Right lobe of liver (tissue), 6 donors: ENCODE data around the gene SCYL2. TPM values are rescaled to one million over a fixed set of nuclear protein-coding genes. Genes with fewer than 3 reads are reported as not detected.

ENCODE experiments used
- ATAC-seq, 4 donors: fragments of 200-7000 bp; cut with Tn5 transposase; one replicate each; pipeline ENCODE4 v1.9.1; 2020; ENCODE audit warnings: mild to moderate bottlenecking in 4 of 4, moderate library complexity in 4 of 4
- DNase-seq, 3 donors: peaks; one replicate each; pipeline ENCODE4 v3.0.0-alpha.2; 2020
- H3K27ac ChIP-seq, 3 donors: fragments of 200-600 bp; one replicate each; pipeline ENCODE4 v1.8.0; 2022
- H3K27me3 ChIP-seq, 2 donors: fragments of 200-600 bp; one replicate each; pipeline ENCODE4 v1.8.0; 2022
- H3K36me3 ChIP-seq, 4 donors: fragments of 200-600 bp; sonication (generic) in 1 of 4; one replicate each; pipeline versions ENCODE4 v1.5.1 to v1.8.0; 2017 to 2022; ENCODE audit warnings: control low read depth in 1 of 4
- H3K4me1 ChIP-seq, 4 donors: fragments of 200-600 bp; sonication (generic) in 1 of 4; one replicate each; pipeline versions ENCODE4 v1.5.1 to v1.8.0; 2017 to 2022; ENCODE audit warnings: control low read depth in 1 of 4
- H3K4me3 ChIP-seq, 3 donors: fragments of 200-600 bp; one replicate each; pipeline ENCODE4 v1.8.0; 2022
- H3K9me3 ChIP-seq, 4 donors: fragments of 200-600 bp; sonication (generic) in 1 of 4; one replicate each; pipeline versions ENCODE4 v1.5.1 to v1.8.0; 2017 to 2022; ENCODE audit warnings: control low read depth in 1 of 4
- POLR2A ChIP-seq: fragments of 450-650 bp; IDR thresholded peaks from one replicate; pipeline ENCODE4 v1.6.1; 2017; ENCODE audit warnings: antibody characterized with exemption, mild to moderate bottlenecking
- WGBS: methylation state at CpG from one replicate; pipeline ENCODE4 v1.1.6; 2018; ENCODE audit warnings: low coverage, low lambda C conversion rate; ENCODE audit not compliant: insufficient coverage; ENCODE audit errors: missing lambda C conversion rate; 5-methylcytosine and 5-hydroxymethylcytosine counted together
- intact Hi-C, 2 donors: fragments of 100-400 bp; cut with DNase I; formaldehyde crosslinking; loops; one replicate each; pipeline versions ENCODE4 v1.11.2 to v1.14.1; 2022
- total RNA-seq, 6 experiments: library from RNA; depleted of rRNA in 2 of 6; stranded (reverse); fragments of >200 nt in 2 of 6; fragmentation: NEBNext Ultra II Directional in 3 of 6; extraction: Animal tissue kit (Norgen Biotek cat#: 25700) in 3 of 6; gene quantifications; one replicate each; pipeline versions ENCODE4 v1.1.0 to v1.2.4, GENCODE V29; 2016 to 2023
- TF ChIP-seq, protein P1 (sequence below), 4 donors: fragments of 200-600 bp in 3 of 4; fragments of 450-650 bp in 1 of 4; IDR thresholded peaks; one replicate each; pipeline versions ENCODE4 v1.5.1 to v1.8.0; 2016 to 2022; ENCODE audit warnings: antibody characterized with exemption in 4 of 4, mild to moderate bottlenecking in 2 of 4
- donor health status: DM: no; HTN: yes; CAD: no.
- donor health status: DM: no; HTN: no; CAD: no.
- donor health status: DM: no; HTN: no; CAD: no.
- donor health status: DM: no; HTN: yes; CAD: no.
- donor health status: DM: no; HTN: yes; CAD: no.

Gene SCYL2
- total RNA-seq, 6 experiments from 2014 or later, result 17.9 to 34.1 (median 28.0) TPM

DNA sequence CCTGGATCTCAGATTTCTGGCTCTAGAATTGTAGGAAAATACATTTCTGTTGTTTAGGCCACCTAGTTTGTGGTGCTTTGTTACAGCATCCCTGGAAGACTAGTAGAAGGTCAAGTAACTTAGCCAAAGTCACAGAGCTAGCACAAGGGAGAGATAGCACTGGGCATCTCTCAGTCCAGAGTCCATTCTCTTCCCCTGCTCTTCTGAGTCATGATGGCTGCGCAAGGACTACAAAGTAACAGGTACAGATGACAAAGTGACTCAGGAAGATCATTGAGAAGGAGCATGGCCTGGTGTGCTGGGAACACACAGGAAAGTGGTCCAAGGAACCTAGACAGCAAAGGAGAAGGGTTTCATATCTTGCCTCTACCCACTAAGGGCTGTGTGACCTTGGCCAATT is 109.2 kb downstream of the SCYL2 start:
- H3K27me3 ChIP-seq, result no peaks in the 10 kb centered on the region
- H3K27ac ChIP-seq, result no peak overlapping the region
- H3K4me3 ChIP-seq, result no peak overlapping the region
- DNase-seq (no peak), ATAC-seq (no peak)
- no peaks in the 10 kb centered on the region for H3K4me1 ChIP-seq
- intact Hi-C loops, result no loop called here
- H3K36me3 ChIP-seq, result no peaks in the 10 kb centered on the region
- no peaks in the 10 kb centered on the region for H3K9me3 ChIP-seq
- no CpG with 5 or more reads among the region's 1 CpG for WGBS
- TF ChIP-seq, protein P1, sequence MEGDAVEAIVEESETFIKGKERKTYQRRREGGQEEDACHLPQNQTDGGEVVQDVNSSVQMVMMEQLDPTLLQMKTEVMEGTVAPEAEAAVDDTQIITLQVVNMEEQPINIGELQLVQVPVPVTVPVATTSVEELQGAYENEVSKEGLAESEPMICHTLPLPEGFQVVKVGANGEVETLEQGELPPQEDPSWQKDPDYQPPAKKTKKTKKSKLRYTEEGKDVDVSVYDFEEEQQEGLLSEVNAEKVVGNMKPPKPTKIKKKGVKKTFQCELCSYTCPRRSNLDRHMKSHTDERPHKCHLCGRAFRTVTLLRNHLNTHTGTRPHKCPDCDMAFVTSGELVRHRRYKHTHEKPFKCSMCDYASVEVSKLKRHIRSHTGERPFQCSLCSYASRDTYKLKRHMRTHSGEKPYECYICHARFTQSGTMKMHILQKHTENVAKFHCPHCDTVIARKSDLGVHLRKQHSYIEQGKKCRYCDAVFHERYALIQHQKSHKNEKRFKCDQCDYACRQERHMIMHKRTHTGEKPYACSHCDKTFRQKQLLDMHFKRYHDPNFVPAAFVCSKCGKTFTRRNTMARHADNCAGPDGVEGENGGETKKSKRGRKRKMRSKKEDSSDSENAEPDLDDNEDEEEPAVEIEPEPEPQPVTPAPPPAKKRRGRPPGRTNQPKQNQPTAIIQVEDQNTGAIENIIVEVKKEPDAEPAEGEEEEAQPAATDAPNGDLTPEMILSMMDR (IDR thresholded peaks at IDR 0.05), result no peak
- TF ChIP-seq POLR2A, result no peak

DNA sequence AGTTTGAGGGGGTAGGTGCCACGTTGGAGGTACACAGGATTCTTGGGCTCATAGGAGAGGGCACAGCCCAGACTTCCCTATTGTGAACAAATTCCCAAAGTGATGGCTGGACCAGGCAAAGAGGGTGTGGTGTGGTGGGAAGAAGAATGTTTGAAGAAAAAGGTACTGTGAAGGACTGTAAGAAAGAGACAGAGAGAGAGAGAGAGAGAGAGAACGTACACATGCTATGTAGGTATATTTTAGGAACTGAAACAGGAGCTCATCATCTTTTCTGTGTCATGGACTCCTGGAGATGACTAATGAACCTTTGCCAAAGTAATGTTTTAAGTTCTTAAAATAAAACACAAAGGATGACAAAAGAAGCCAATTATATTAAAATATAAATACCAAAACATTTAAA is 114.4 kb downstream of the SCYL2 start:
- Histone ChIP-seq H3K9me3 (no peaks in the 10 kb centered on the region), H3K27me3 (no peaks in the 10 kb centered on the region), H3K4me1 (no peaks in the 10 kb centered on the region), H3K36me3 (no peaks in the 10 kb centered on the region), H3K4me3 (no peak overlapping the region), H3K27ac (no peak overlapping the region)
- intact Hi-C loops, result no loop called here
- ATAC-seq (no peak), DNase-seq (no peak)
- WGBS, result 67% methylated on average over 2 of the region's 2 CpGs
- TF ChIP-seq, protein P1 (IDR thresholded peaks at IDR 0.05), result no peak
- TF ChIP-seq POLR2A, result no peak

DNA sequence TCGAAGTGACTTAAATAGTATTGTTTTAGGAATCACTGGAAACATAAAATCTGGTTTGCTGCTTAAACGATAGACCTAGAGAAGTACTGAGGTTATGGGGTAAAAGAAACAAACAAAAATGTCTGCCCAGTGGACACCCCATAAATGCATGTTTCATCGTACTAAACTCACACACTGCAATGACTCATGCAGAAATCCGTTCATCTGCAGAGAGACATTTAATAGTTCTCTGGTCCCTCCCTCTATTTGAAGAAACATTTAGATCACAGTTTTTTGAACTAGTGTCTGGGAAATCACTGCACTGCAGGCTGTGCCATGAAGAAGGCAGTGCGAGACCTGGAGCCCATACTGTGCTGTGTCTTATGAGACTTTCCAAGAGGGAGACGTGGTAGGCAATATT is 115.4 kb downstream of the SCYL2 start:
- H3K27me3 ChIP-seq, result no peaks in the 10 kb centered on the region
- no peaks in the 10 kb centered on the region for H3K4me1 ChIP-seq
- no peak overlapping the region for H3K27ac ChIP-seq
- no peaks in the 10 kb centered on the region for H3K9me3 ChIP-seq
- TF ChIP-seq POLR2A, result no peak
- TF ChIP-seq, protein P1 (IDR thresholded peaks at IDR 0.05), result no peak
- no peak for ATAC-seq
- intact Hi-C loops, result no loop called here
- no peaks in the 10 kb centered on the region for H3K36me3 ChIP-seq
- DNase-seq, result no peak
- no peak overlapping the region for H3K4me3 ChIP-seq
- 76% methylated on average over 6 of the region's 6 CpGs for WGBS

DNA sequence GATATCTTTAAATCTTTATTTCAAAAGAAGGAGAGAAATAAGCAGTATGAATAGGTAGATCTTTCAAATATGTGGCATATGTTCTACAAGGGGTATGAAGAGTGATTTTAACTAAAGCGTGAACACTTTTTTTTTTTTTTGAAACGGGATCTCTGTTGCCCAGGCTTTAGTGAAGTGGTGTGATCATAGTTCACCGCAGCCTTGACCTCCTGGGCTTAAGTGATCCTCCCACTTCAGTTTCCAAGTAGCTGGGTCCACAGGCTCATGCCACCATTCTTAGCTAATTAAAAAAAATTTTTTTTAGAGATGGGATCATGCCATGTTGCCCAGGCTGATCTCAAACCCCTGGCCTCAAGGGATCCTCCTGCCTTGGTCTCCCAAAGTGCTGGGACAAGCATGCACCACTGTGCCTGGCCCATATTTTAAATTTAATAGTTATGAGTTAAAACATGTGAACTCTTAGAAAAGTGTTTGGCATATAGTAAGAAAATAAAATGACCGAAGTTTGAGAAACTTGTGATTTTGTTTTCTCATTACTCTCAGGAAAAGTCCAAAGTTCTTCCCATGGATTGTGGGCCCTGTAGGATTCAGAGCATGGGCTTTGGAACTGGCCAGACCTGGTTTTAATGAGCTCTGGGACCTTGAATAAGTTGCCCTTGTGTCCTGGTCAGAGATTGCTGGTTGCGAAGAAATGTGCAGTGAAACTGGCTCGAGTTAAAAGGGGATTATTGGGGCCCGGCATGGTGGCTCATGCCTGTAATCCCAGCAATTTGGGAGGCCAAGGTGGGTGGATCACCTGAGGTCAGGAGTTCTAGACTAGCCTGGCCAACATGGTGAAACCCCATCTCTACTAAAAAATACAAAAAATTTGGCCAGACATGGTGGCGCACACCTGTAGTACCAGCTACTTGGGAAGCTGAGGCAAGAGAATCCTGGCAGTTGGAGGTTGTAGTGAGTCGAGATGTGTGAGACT is 116.9 kb downstream of the SCYL2 start:
- H3K4me1 ChIP-seq, result no peaks in the 10 kb centered on the region
- intact Hi-C loops, result no loop called here
- no peak overlapping the region for H3K27ac ChIP-seq
- ATAC-seq (no peak), DNase-seq (no peak)
- no peaks in the 10 kb centered on the region for H3K36me3 ChIP-seq
- H3K9me3 ChIP-seq, result no peaks in the 10 kb centered on the region
- no peaks in the 10 kb centered on the region for H3K27me3 ChIP-seq
- H3K4me3 ChIP-seq, result no peak overlapping the region
- TF ChIP-seq, protein P1 (IDR thresholded peaks at IDR 0.05), result no peak
- TF ChIP-seq POLR2A, result no peak
- 77% methylated on average over 7 of the region's 9 CpGs for WGBS
